ENCODE results near the gene DOCK8.

DOCK8 gene

DNA sequence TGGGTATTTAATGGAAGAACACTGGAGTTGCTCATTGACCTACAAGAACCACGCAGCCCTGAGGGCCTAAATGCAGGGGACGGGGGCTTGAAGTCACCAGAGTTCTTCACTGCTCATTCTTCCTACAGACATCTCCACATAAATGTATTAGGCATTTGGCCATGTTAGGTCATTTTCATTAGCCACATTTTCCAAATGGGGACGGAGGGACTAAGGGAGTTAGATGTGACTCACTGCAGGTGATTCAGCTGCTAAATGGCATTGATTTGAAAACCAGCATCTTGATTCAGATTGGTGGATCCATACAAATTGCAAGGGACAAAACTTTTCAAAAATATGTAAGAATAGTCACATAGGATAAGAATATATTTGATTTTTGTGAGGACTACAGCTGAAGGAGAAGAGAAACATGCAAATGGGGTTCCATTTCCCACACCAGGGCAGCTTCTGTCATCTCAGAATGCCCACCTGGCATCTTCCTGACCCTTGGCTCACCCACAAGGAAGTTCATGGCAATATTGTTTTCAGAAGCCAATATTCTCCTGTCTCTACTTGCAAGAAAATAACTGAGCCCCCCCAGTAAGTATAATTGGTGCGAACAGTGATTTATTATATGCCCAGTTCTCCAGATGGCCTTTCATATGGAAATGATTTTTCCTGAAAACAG lies 264.8 kb downstream of the DOCK8 start:
- no peaks in the 10 kb centered on the region for H3K9me2 ChIP-seq (replicated peaks; ENCODE audit: insufficient read depth, low read length)
- H3K4me1 ChIP-seq (ENCODE audit: low read length), result no peaks in the 10 kb centered on the region
- no peaks in the 10 kb centered on the region for H3K79me2 ChIP-seq (ENCODE audit: low read length)
- no peak for TF ChIP-seq EZH2phosphoT487 (IDR thresholded peaks at IDR 0.05; ENCODE audit: low read length)
- no peaks in the 10 kb centered on the region for H3K36me3 ChIP-seq (replicated peaks; ENCODE audit: insufficient read depth, low read length)
- no peaks in the 10 kb centered on the region for H3F3A ChIP-seq (ENCODE audit: insufficient read depth, low read length)
- H3K9me3 ChIP-seq (replicated peaks; ENCODE audit: insufficient read depth, low read length), result no peaks in the 10 kb centered on the region
- no peaks in the 10 kb centered on the region for H3K27me3 ChIP-seq (replicated peaks; ENCODE audit: insufficient read depth, low read length)
- no peak overlapping the region for H2AFZ ChIP-seq (ENCODE audit: low read length)
- no peaks in the 10 kb centered on the region for H4K20me1 ChIP-seq (ENCODE audit: insufficient read depth, low read length)
- H3K27ac ChIP-seq (ENCODE audit: low read length), result no peak overlapping the region
- DNase-seq, result no peak
- no peak overlapping the region for H3K4me3 ChIP-seq (ENCODE audit: low read length)
- no peak overlapping the region for H3K4me2 ChIP-seq (ENCODE audit: low read depth, low read length)
- H3K9ac ChIP-seq (ENCODE audit: low read length), result no peak overlapping the region

DNA sequence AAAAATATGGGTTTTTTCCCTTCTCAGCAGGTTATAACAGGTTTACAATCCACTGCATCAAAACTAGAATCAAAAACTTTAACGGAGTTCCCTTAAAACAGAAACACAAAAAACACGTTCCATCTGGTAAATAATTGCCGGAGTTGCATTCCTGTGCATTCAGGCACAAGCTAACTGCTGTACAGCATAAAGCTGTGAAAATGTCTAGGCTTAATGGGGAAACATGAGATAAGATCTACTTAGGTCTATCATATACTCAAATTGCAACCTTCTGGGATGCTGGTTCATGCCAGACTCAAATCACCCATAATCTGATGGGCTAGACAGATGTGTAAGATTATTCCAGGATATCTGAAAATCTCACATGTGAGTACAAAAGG lies 265.3 kb downstream of the DOCK8 start:
- H3K4me2 ChIP-seq (ENCODE audit: low read depth, low read length), result no peak overlapping the region

DNA sequence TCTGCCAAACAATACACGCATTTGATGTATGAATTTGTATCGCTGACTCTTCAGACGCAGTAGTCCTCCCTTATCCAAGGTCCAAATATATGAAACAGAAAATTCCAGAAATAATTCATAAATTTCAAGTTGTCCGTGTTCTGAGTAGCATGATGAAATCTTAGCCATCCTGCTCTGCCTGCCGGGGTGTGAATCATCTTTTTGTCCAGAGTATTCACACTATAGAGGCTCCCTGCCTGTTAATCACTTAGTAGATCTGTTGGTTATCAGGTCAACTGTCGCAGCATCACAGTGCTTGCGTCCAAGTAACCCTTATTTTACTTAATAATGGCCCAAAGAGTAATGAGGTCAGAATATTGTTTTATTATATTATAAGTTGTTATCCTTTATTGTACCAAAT lies 268.1 kb downstream of the DOCK8 start:
- H3K79me2 ChIP-seq (ENCODE audit: low read length), result no peaks in the 10 kb centered on the region
- no peak overlapping the region for H2AFZ ChIP-seq (ENCODE audit: low read length)
- no peak overlapping the region for H3K27ac ChIP-seq (ENCODE audit: low read length)
- H3K4me1 ChIP-seq (ENCODE audit: low read length), result no peaks in the 10 kb centered on the region
- no peak for TF ChIP-seq EZH2 (optimal IDR thresholded peaks at IDR 0.05; ENCODE audit: low read depth, low read length)
- no peak for TF ChIP-seq EZH2phosphoT487 (IDR thresholded peaks at IDR 0.05; ENCODE audit: low read length)
- no peak for TF ChIP-seq CTCF (IDR thresholded peaks at IDR 0.05; ENCODE audit: low read length)
- H3K9me3 ChIP-seq (replicated peaks; ENCODE audit: insufficient read depth, low read length), result no peaks in the 10 kb centered on the region
- no peaks in the 10 kb centered on the region for H3K36me3 ChIP-seq (replicated peaks; ENCODE audit: insufficient read depth, low read length)
- H3F3A ChIP-seq (ENCODE audit: insufficient read depth, low read length), result no peaks in the 10 kb centered on the region
- no peak for DNase-seq
- no peak overlapping the region for H3K4me2 ChIP-seq (ENCODE audit: low read depth, low read length)
- no peak overlapping the region for H3K9ac ChIP-seq (ENCODE audit: low read length)
- H3K9me2 ChIP-seq (replicated peaks; ENCODE audit: insufficient read depth, low read length), result no peaks in the 10 kb centered on the region
- no peaks in the 10 kb centered on the region for H3K27me3 ChIP-seq (replicated peaks; ENCODE audit: insufficient read depth, low read length)
- H3K4me3 ChIP-seq (ENCODE audit: low read length), result no peak overlapping the region
- H4K20me1 ChIP-seq (ENCODE audit: insufficient read depth, low read length), result no peaks in the 10 kb centered on the region

More for the DNA sequence above, 265.3 kb downstream of the DOCK8 start:
- Histone ChIP-seq H3K36me3 (replicated peaks; ENCODE audit: insufficient read depth, low read length) (no peaks in the 10 kb centered on the region), H3K9me2 (replicated peaks; ENCODE audit: insufficient read depth, low read length) (no peaks in the 10 kb centered on the region), H3F3A (ENCODE audit: insufficient read depth, low read length) (no peaks in the 10 kb centered on the region), H4K20me1 (ENCODE audit: insufficient read depth, low read length) (no peaks in the 10 kb centered on the region), H3K79me2 (ENCODE audit: low read length) (no peaks in the 10 kb centered on the region), H3K27me3 (replicated peaks; ENCODE audit: insufficient read depth, low read length) (no peaks in the 10 kb centered on the region), H3K4me3 (ENCODE audit: low read length) (no peak overlapping the region), H3K9me3 (replicated peaks; ENCODE audit: insufficient read depth, low read length) (no peaks in the 10 kb centered on the region), H2AFZ (ENCODE audit: low read length) (no peak overlapping the region), H3K9ac (ENCODE audit: low read length) (no peak overlapping the region), H3K27ac (ENCODE audit: low read length) (no peak overlapping the region), H3K4me1 (ENCODE audit: low read length) (no peaks in the 10 kb centered on the region)
- TF ChIP-seq EZH2phosphoT487 (IDR thresholded peaks at IDR 0.05; ENCODE audit: low read length), result no peak
- TF ChIP-seq CTCF (IDR thresholded peaks at IDR 0.05; ENCODE audit: low read length), result no peak
- TF ChIP-seq EZH2 (optimal IDR thresholded peaks at IDR 0.05; ENCODE audit: low read depth, low read length), result no peak
- no peak for DNase-seq

GRCh38 chr9:486156-486555 lies 271.5 kb downstream of the DOCK8 start:
- H2AFZ ChIP-seq (ENCODE audit: low read length), result no peak overlapping the region
- H3F3A ChIP-seq (ENCODE audit: insufficient read depth, low read length), result no peaks in the 10 kb centered on the region
- DNase-seq, result no peak
- TF ChIP-seq EZH2 (optimal IDR thresholded peaks at IDR 0.05; ENCODE audit: low read depth, low read length) (no peak), EZH2phosphoT487 (IDR thresholded peaks at IDR 0.05; ENCODE audit: low read length) (no peak), CTCF (IDR thresholded peaks at IDR 0.05; ENCODE audit: low read length) (no peak)
- H4K20me1 ChIP-seq (ENCODE audit: insufficient read depth, low read length), result no peaks in the 10 kb centered on the region
- H3K4me3 ChIP-seq (ENCODE audit: low read length), result no peak overlapping the region
- H3K9me3 ChIP-seq (replicated peaks; ENCODE audit: insufficient read depth, low read length), result no peaks in the 10 kb centered on the region
- no peak overlapping the region for H3K4me2 ChIP-seq (ENCODE audit: low read depth, low read length)
- H3K36me3 ChIP-seq (replicated peaks; ENCODE audit: insufficient read depth, low read length), result no peaks in the 10 kb centered on the region
- no peaks in the 10 kb centered on the region for H3K4me1 ChIP-seq (ENCODE audit: low read length)
- no peaks in the 10 kb centered on the region for H3K27me3 ChIP-seq (replicated peaks; ENCODE audit: insufficient read depth, low read length)
- H3K27ac ChIP-seq (ENCODE audit: low read length), result no peak overlapping the region
- H3K9me2 ChIP-seq (replicated peaks; ENCODE audit: insufficient read depth, low read length), result no peaks in the 10 kb centered on the region
- no peaks in the 10 kb centered on the region for H3K79me2 ChIP-seq (ENCODE audit: low read length)
- no peak overlapping the region for H3K9ac ChIP-seq (ENCODE audit: low read length)
